ENCODE data around the gene SGTA.

Gene SGTA, protein sequence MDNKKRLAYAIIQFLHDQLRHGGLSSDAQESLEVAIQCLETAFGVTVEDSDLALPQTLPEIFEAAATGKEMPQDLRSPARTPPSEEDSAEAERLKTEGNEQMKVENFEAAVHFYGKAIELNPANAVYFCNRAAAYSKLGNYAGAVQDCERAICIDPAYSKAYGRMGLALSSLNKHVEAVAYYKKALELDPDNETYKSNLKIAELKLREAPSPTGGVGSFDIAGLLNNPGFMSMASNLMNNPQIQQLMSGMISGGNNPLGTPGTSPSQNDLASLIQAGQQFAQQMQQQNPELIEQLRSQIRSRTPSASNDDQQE

DNA sequence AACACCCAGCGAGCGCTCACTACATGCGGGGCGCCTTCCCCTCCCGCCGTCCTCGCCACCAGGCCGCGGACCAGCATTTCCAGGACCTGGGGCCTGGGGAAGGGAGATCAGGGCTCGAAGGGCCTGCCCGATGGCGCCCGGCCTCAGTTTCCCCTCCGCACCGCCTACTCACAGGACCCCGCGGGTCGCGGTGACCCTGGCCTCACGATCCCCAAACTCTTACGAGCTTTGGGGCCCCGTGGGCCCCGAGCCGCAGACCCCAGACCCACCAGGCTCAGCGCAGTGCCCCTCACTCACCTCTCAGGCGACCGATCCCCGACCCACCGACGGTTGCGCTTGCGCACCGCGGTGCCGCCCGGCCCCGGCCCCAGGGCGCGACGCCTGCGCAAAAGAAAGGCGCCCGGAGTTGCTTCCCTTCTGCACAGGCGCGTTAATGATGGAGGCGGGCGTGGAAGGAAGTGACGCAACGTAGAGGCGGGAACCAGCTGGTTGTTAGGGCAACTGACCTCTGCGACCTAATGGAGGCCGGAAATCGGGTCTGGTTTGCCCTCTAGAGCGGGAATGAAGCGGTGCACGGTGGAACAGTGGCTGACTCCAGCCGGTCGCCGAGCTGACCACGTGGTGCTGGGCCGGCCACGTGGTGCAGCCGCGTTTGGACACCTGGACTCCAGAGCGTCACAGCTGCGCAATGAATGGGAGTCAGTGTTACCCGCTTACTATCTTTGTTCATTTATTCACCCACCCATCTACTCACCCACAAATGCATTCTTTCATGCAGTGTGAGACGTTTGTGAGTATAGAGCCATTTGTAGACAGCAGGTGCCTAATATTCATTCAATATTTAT is at the start of gene SGTA:
SGTA (minus strand) TSS at position 338 of the 845 bp plus-strand sequence. CDS start 14,205 bp downstream, outside the sequence.
- DNase-seq (ENCODE audit: low read depth), result peak; percentile 100

DNA sequence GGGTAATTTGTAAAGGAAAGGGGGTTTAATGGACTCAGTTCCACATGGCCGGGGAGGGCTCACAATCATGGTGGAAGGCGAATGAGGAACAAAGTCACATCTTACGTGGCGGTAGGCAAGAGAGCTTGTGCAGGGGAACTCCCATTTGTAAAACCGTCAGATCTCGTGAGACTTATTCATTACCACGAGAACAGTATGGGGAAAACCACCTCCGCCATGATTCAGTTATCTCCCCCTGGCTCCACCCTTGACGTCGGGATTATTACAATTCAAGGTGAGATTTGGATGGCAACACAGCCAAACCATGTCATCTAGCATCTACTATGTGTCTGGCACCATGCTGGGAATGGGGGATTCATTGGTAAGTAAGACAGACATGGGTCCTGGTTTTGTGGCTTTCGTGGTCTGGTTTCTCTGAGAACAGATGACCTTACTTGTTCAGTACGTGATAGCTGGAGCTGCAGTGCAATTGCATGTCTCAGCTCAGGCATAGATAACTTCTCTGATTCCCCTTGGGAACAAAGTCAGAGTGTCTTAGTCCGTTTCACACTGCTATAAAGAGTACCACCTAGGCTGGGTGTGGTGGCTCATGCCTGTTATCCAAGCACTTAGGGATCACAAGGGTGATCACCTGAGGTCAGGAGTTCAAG is 44.9 kb upstream of the SGTA start:
- no peak for DNase-seq (ENCODE audit: low read depth)

DNA sequence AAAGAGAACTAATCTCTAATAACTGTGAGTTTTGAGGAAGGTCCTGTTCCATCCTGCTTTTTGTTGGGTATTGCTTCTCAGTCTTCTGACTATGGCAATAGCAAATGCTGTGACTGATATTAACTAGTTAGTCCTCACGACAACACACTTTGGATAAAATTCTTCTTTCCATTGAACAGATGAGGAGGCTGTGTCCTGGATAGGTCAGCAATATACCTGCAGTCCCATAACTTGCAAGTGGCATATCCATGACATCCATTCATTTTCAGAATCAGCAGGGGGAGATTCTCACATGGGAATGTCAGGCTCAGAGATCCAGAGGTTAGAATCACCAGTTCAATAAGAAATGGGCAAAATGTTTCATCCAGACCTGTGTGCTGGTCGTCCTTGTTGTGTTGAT is 43.9 kb upstream of the SGTA start:
- DNase-seq (ENCODE audit: low read depth), result no peak

DNA sequence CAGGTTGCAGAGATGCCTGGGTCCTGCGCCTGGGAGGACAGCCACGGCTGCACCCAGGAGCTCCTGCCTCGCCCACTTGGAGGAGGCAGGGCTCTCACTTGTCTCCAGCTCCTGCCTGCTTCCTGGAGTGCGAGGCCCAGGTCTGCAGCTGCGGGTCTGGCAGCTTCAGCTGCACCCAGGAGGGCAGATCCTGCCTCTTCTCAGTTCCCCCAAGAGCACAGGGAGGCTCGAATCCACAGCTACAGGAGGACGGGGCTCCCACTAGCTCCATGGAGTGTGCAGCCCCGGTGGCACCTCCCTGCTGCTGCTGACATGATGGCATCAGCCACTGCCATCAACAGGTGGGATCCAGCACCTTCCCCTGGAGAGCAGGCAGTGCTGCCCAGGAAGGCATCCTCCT is 41.1 kb upstream of the SGTA start:
- no peak for DNase-seq (ENCODE audit: low read depth)

DNA sequence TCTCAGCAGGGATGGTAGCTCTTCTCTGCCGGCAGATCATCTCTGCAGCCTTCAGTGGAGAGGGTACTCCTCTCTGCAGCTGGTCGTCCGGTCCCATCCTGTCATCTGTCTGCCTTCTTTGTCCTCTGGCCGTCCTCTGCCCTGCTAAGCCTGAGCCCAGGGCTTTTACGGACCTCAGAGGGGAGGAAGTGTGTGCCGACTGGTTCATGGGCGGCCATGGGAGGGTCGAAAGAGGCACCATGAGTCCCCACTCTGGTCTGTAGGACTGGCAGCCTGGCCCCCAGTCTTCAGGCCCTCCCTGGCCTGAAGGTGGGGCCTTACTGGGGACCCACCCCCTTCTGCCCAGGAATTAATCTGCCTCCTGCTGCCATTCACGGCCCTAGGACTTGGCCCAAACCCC is 40.6 kb upstream of the SGTA start:
- no peak for DNase-seq (ENCODE audit: low read depth)

DNA sequence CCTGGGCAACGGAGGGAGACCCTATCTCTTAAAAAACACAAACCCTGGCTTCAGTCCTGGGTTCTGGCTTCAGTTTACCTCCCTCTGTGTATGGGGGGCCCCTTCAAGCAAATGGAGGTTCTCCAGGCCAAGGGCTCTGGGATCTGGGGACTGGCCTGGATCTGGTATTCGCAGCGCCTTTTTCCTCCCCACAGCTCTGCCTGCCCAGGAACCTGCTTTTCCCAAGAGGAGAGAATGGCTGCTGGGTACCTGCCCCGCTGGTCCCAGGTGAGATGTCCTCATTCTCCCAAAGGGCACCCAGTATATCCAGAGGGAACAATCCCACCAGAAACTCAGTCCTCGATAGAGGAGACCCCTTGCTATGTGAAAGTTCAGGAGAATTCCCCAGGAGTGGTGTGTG is 39.8 kb upstream of the SGTA start:
- DNase-seq (ENCODE audit: low read depth), result no peak

DNA sequence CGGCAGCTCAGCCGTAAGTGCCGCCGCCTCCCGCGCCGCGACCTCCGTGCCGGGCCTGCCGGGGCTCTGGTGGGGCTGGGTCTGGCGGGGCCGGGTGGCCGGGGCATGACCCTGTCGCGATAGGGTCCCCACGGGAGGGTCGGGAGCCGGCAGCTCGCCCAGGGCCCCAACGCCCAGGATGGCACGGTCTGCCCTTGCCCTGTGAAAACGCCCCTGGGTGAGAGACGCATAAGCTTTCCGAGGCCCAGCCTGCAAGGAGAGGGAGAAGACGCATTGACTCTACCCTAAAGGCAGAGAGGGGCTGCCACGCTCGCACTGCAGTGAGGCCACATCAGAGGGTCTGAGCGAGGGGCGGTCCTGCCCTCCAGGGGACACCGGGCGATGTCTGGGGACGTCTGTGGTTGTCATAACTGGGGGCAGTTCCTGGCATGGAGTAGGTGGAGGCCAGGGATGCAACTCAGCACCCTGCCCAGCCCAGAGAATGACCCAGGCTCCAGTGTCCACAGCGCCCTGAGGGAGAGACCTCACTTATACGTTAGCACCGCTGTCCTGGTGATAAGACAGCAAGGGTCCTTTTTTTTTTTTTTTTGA is 37.1 kb upstream of the SGTA start:
- peak; percentile 40 for DNase-seq (ENCODE audit: low read depth)

DNA sequence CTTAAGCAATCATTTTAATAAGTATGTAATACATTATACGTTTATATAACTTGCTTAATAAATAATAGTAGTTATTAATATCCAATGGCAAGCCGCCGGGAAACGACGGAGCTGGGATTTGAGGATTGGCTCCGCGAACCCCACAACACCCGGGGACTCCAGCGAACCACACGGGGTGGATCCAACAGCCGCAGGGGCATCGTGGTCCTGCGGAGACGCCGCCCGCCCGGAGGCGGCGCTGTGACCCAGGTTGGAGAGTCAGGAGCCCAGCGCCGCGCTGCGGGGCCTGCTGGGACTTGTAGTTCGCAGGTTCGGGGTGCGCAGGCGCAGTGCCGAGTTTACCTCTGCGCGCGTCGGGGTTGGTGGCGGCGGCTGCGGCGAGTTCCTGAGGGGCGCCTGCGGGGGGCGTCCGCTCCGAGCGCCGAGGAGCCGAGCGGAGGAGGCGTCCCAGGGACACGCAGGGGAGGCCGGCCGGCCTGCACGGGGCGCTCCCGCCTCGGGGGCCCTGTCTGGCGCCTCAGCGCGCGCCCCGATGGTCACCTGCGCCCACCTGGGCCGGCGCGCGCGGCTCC is 36.6 kb upstream of the SGTA start, which contains the start of gene ZNF554:
ZNF554 (plus strand) TSS at position 329 of the 572 bp plus-strand sequence; CDS start at position 533, 204 bp downstream.
- peak; percentile 96 for DNase-seq (ENCODE audit: low read depth)

DNA sequence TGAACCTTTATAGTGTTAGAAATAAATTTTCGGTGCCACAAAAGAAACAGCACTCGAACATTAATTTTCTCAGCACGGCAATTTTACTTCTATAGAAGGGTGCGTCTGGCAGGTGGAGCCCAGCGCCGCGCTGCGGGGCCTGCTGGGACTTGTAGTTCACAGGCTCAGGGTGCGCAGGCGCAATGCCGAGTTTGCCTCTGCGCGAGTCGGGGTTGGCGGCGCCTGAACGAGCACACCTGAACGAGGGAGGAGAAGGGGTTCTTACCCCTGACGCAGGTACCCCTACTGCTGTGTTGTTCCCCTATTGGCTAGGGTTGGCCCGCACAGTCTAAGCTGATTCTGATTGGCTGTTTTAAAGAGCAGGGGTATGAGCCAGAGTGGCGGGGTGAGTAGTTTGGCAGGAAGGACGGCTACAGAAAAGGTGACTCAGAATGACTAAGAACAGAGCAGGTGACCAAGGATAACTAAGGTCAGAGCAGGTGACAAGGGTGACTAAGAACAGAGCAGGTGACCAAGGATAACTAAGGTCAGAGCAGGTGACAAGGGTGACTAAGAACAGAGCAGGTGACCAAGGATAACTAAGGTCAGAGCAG is 34.3 kb upstream of the SGTA start:
- DNase-seq (ENCODE audit: low read depth), result peak; percentile 49

DNA sequence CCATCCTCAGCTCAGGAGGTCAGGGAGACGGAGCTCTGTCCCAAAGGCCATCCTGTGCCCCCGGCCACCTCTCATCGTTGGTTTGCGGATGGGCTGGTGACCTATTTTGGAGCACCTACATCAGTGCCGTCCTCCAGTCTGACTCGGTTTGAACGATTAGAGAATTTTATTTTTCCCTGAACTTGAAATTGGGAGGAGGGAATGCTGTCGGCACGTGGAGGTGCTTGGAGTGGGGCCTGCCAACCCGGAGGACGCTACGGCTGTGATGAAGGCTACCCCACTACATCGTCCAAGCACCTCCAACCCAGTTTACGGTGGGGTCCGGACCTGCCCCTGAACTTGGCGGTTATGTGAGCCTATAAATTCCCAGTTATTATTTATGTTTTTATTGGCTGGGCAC is 33.6 kb upstream of the SGTA start:
- no peak for DNase-seq (ENCODE audit: low read depth)

DNA sequence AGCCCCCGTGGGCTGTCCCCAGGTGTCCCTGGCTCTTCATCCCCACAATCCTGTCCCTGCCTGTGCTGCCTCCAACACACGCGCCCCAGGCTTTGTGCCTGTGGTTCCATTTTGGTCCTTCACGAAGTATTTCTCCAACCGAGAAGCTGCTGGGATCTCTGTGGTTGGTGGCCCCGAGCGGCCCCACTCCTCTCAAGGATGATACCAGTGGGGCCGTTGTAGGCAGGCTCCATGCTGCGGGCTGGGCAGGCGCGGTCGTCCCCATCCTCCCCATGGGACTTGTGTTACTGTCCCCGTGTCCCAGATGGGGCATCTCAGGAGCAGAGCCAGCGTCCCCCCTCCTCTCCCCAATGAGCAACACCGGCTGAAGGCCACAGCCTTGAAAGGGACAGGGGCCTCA is 32.9 kb upstream of the SGTA start:
- DNase-seq (ENCODE audit: low read depth), result no peak

DNA sequence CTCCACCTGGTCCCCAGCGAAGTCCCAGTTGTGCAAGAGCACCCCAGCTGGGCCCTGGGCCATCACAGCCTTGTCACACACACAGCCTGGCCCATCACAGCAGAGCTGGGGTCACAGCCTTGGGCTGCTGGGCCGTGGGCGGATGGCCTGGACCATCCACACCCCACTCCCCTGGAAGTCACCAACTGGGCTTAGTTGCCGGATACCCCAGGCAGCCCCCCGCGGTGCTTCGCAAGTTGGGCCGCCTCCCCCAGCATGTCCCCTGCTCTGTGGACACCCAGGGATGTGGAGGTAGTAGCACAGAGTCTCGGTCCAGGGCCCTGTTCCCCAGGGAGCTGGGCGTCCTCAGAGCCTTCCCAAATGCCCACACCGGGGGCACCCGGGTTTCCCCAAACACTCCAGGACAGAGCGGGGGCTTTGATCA is 32.1 kb upstream of the SGTA start:
- DNase-seq (ENCODE audit: low read depth), result no peak

DNA sequence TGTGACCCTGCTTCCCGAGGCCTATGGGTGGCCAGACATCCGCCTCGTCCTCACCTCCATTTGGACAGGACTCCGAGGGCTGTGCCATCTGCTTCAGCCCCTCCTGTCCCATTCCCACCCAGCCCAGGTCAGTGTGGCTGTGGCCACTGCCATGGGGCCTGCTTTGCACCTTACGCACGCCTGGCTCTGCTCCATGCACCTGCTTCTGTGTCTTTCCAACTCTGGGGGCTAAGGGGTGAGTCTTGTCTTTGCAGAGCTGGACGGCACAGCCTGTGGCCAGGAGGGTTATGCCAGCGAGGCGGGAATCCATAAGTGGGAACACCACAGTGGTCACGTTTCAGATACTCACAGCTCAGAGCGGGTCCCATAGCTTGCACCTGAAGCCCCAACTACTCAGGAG is 31.4 kb upstream of the SGTA start:
- DNase-seq (ENCODE audit: low read depth), result no peak

DNA sequence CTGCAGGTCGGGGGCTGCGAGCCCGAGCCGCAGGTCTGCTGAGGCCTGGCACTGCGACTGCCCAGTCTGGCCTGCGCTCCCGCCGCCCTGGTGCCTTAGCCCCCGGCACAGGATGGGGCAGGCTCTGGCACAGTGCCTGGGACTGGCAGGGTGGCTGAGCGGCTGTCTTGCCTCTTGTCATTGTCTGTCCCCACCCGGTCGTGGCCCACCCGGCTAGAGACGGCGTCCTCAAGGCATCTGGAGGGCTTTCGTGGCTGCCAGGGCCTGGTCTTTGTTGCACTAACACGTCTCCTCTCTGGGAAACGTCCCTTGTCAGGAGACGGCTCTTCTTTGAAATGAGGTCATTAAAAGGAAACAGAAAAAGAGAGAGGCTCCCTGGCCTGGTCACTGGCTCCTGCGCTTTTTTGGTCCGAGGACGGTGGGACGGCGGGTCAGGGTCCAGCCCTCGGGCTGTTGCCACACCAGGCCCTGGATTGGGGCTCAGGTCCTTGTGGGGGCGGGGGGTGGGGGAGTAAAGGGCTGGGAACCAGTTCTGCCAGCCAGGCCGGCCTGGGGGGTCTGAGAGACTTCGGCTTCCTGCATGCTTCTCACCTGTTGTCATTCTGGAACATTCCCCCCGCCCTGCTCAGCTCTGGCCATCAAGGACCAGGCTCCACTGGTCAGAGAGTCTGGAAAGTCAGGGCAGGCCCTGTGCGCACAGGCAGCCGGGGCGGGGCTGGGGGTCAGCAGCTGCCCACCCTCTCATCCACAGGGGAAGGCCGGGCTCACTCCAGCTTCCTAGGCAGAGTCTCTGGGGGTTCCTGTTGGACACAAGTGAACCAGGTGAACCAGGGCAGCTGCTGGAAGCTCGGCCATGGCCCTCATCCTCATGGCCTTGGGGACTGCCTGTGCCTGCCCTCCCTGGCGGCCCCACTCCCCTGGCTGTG is 30.4 kb upstream of the SGTA start:
- no peak for DNase-seq (ENCODE audit: low read depth)

DNA sequence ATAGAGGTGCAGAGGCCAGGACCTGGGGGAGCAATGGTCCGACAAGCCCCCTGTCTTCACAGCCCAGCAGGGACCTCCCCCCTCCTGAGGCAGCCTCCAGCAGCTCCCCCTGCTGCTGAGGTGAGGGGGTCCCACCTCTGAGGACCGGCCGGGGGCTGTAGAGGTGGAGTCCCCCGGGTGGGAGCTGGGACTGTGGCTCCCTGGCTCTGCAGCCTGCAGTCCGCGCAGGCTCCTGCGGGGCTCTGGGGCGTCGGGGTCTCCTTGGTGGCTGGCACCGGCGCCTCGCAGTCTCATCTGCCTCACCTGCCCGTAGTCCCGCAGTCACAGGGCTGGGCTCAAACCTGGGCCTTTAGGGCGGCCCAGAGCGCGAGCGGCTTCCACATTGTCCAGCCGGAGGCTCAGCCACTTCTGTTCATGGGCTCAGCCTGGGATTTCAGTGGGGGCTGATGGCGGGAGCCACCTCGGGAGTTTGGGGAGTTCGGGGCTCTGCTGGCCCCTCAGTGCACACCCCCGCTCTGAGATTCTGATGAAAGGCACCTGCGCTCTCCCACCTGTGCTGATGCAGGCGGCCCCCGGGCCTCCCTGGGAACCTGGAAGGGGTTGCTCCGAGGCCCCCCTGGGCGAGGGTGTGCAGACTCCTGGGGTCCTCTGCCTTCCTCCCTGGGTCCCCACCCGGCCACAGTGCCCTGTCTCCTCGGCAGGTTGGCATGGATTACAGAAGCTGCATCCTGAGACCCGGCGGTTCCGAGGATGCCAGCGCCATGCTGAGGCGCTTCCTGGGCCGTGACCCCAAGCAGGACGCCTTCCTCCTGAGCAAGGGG is 29.6 kb upstream of the SGTA start:
- DNase-seq (ENCODE audit: low read depth), result no peak

DNA sequence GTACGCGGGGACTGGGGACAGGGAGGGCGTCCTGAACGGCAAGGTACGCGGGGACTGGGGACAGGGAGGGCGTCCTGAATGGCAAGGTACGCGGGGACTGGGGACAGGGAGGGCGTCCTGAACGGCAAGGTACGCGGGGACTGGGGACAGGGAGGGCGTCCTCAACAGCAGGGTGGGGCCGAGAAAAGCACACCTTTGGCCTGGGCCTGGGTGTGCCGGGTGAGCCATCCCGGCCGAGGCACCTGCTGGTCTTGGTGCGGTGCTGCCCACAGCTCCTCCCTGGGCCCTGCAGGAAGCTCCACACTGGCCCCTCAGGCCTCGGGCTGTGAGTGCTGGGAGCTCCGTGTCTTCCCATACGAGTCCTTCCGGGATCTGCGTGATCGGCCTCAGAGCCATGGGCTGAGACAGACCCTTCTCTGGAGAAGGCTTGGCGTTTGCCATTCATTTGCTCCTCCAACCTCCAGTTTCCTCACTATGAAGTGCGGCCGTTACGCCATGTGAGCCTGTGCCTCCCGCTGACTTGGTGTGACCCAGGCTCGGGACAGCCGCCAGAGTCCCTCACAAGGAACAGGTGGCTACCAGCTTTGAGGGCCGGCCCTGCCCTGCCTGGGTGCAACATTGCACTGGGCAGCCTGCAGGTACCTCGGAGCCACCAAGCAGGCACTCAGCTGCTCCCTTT is 28.8 kb upstream of the SGTA start:
- no peak for DNase-seq (ENCODE audit: low read depth)

DNA sequence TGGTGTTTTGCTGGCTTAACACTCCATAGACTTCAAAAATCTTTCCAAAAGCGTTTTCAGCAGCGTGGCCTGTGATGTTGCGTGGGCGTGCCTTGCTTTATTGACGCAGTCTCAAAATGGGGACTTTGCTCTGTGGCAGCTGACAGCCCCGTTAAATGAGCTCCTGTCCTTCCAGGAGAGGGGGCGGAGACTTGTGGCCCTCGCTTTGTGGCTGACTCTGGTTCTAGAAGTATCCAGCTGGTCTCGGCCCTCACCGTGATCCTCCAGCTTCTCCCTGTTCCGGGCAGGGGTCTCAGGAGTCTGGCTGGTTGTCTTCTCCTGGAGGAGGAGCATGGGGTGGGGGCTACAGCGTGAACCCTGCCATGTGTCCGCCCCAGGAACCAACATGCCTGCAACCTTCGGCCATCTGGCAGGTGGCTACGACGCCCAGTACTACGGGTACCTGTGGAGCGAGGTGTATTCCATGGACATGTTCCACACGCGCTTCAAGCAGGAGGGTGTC is 28.2 kb upstream of the SGTA start:
- DNase-seq (ENCODE audit: low read depth), result no peak

DNA sequence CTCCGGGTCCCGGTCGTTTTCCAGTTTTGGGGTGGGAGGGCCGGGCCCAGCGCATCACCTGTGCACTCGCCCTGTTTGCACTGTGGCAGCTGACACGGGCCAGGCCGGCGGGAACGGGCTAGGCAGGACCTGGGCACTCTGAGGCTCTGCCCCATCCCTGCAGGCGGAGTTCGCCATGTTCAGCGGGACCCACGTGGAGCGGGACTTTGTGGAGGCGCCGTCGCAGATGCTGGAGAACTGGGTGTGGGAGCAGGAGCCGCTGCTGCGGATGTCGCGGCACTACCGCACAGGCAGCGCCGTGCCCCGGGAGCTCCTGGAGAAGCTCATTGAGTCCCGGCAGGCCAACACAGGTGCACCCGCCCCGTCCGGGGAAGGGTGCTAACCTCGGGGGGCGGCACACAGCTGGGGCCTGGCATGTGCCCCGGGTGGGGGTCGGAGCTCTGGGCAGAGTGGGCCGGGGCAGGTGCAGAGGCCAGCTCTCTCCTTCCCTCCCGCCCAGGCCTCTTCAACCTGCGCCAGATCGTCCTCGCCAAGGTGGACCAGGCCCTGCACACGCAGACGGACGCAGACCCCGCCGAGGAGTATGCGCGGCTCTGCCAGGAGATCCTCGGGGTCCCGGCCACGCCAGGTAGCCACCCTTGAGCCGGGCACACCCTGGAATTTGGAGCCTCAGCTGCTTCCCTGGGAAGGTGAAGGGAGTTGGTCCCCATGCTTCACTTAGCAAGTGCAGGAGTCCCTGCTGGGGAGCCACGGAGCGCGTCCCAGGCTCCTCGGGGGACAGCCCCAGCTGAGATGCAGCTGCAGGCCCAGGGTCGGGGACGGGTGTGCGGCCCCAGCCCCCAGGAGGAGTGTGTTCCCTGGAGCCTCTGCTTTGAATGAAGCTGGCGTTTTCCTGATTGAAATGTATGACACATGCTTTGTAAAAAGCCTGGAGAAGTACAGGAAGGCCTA is 27.3 kb upstream of the SGTA start:
- no peak for DNase-seq (ENCODE audit: low read depth)
